ENCODE data around the gene PAXIP1. TPM values are rescaled to one million over a fixed set of nuclear protein-coding genes. Genes with fewer than 3 reads are reported as not detected.

The PAXIP1 gene
- total RNA-seq, 6 donors from 2014 or later: 8.0 to 18.9 (median 10.5) TPM

- Histone ChIP-seq H3K36me3 (no peaks in the 10 kb centered on the region), H3K4me1 (peaks cover 4 to 12% (median 7%) of the 10 kb centered on the region in 4 donors), H3K4me3 (no peak overlapping the region), H3K27me3 (peaks cover 0 to 9% (median 4%) of the 10 kb centered on the region in 4 donors), H3K27ac (no peak overlapping the region), H3K9me3 (peaks cover 0 to 9% (median 3%) of the 10 kb centered on the region in 4 donors)
- WGBS, 2 donors: 70 to 75% methylated on average over 22 of the region's 22 CpGs
- TF ChIP-seq POLR2AphosphoS5 (IDR thresholded peaks at IDR 0.05): no peak
- no peak for TF ChIP-seq POLR2A (IDR thresholded peaks at IDR 0.05)
- TF ChIP-seq EP300 (IDR thresholded peaks at IDR 0.05): no peak
- no peak for TF ChIP-seq CTCF (IDR thresholded peaks at IDR 0.05)
- no peak for DNase-seq
- ATAC-seq (ENCODE audit: low FRiP score in 2 of 2): no peak
These were observed 89.9 kb downstream of the PAXIP1 start for GRCh38 chr7:154912871-154913637.

- Histone ChIP-seq H3K27ac (no peak overlapping the region), H3K36me3 (no peaks in the 10 kb centered on the region), H3K9me3 (peaks cover 0 to 9% (median 3%) of the 10 kb centered on the region in 4 donors), H3K4me3 (no peak overlapping the region), H3K27me3 (peaks cover 0 to 9% (median 4%) of the 10 kb centered on the region in 4 donors), H3K4me1 (peaks cover 4 to 12% (median 7%) of the 10 kb centered on the region in 4 donors)
- ATAC-seq (ENCODE audit: low FRiP score in 2 of 2): no peak
- no peak for DNase-seq
- TF ChIP-seq POLR2AphosphoS5 (IDR thresholded peaks at IDR 0.05): no peak
- no peak for TF ChIP-seq EP300 (IDR thresholded peaks at IDR 0.05)
- no peak for TF ChIP-seq POLR2A (IDR thresholded peaks at IDR 0.05)
- no peak for TF ChIP-seq CTCF (IDR thresholded peaks at IDR 0.05)
- WGBS, 2 donors: 84 to 87% methylated on average over 6 of the region's 6 CpGs
These were observed 91.0 kb downstream of the PAXIP1 start for GRCh38 chr7:154911862-154912455.

GRCh38 chr7:154911411-154911810 lies 91.5 kb downstream of the PAXIP1 start:
- Histone ChIP-seq H3K27me3 (peaks cover 0 to 9% (median 4%) of the 10 kb centered on the region in 4 donors), H3K27ac (no peak overlapping the region), H3K36me3 (no peaks in the 10 kb centered on the region), H3K4me1 (peaks cover 4 to 12% (median 7%) of the 10 kb centered on the region in 4 donors), H3K9me3 (peaks cover 0 to 9% (median 3%) of the 10 kb centered on the region in 4 donors), H3K4me3 (no peak overlapping the region)
- TF ChIP-seq POLR2A (IDR thresholded peaks at IDR 0.05) (no peak), POLR2AphosphoS5 (IDR thresholded peaks at IDR 0.05) (no peak), EP300 (IDR thresholded peaks at IDR 0.05) (no peak), CTCF (IDR thresholded peaks at IDR 0.05) (no peak)
- no peak for DNase-seq
- 94 to 100% methylated on average over 2 of the region's 2 CpGs for WGBS, 2 donors
- no peak for ATAC-seq (ENCODE audit: low FRiP score in 2 of 2)

- Histone ChIP-seq H3K27me3 (peaks cover 0 to 9% (median 4%) of the 10 kb centered on the region in 4 donors), H3K4me1 (peaks cover 4 to 12% (median 7%) of the 10 kb centered on the region in 4 donors), H3K36me3 (no peaks in the 10 kb centered on the region), H3K9me3 (peaks cover 0 to 9% (median 3%) of the 10 kb centered on the region in 4 donors), H3K27ac (no peak overlapping the region), H3K4me3 (no peak overlapping the region)
- ATAC-seq (ENCODE audit: low FRiP score in 2 of 2) (no peak), DNase-seq (no peak)
- TF ChIP-seq POLR2AphosphoS5 (IDR thresholded peaks at IDR 0.05) (no peak), CTCF (IDR thresholded peaks at IDR 0.05) (no peak), POLR2A (IDR thresholded peaks at IDR 0.05) (no peak), EP300 (IDR thresholded peaks at IDR 0.05) (no peak)
- 100% methylated on average over 2 to 4 of the region's 4 CpGs for WGBS, 2 donors
These were observed 91.9 kb downstream of the PAXIP1 start for GRCh38 chr7:154910977-154911376.
